PC-9 (cell line): ENCODE measurements around the gene CPXM2. TPM values are rescaled to one million over a fixed set of nuclear protein-coding genes. Genes with fewer than 3 reads are reported as not detected.

Experiments used
- BruUV-seq: library from RNA; stranded (reverse); fragments of 400-500 nt; replicated peaks from 2 replicates; lab custom pipeline; 2021; lab: Mats Ljungman, UMichigan
- CTCF ChIA-PET: fragments of 300-600 bp; sonication (Branson Sonifier 250); formaldehyde crosslinking; loops from one replicate; lab custom pipeline; 2022; ENCODE audit warnings: antibody characterized with exemption; lab: Charles Lee
- POLR2A ChIA-PET: fragments of 300-600 bp; sonication (Branson Sonifier 250); formaldehyde crosslinking; loops from one replicate; lab custom pipeline; 2022; ENCODE audit warnings: antibody characterized with exemption; ENCODE audit not compliant: unreplicated experiment; lab: Charles Lee
- DNase-seq, 2 experiments: peaks; one replicate each; pipeline versions ENCODE4 v3.0.0 to v3.0.0-alpha.2; 2015 to 2022; ENCODE audit warnings: mixed read lengths in 1 of 2
- H2AFZ ChIP-seq: fragments of 200-600 bp; sonication (generic); 2 replicates; pipeline ENCODE4 v1.8.1; 2017; ENCODE audit warnings: antibody characterized with exemption
- H3F3A ChIP-seq: fragments of 200-600 bp; sonication (generic); 2 replicates; pipeline ENCODE4 v1.8.1; 2017; ENCODE audit warnings: antibody characterized with exemption, mild to moderate bottlenecking, low read depth; ENCODE audit not compliant: insufficient read depth
- H3K27ac ChIP-seq: fragments of 200-600 bp; sonication (generic); 2 replicates; pipeline ENCODE4 v1.6.1; 2016; ENCODE audit warnings: mixed run types
- H3K27me3 ChIP-seq: fragments of 200-600 bp; sonication (generic); 2 replicates; pipeline ENCODE4 v1.6.1; 2016; ENCODE audit warnings: low read depth, mixed run types; ENCODE audit not compliant: insufficient read depth
- H3K36me3 ChIP-seq: fragments of 200-600 bp; sonication (generic); 2 replicates; pipeline ENCODE4 v1.6.1; 2016; ENCODE audit warnings: low read depth, mixed run types
- H3K4me1 ChIP-seq: fragments of 200-600 bp; sonication (generic); replicated peaks from 2 replicates; pipeline ENCODE4 v1.6.1; 2016; ENCODE audit warnings: mixed run types; ENCODE audit not compliant: insufficient read depth
- H3K4me2 ChIP-seq: fragments of 200-600 bp; sonication (generic); 2 replicates; pipeline ENCODE4 v1.6.1; 2017; ENCODE audit warnings: mixed run types
- H3K4me3 ChIP-seq: fragments of 200-600 bp; sonication (generic); 2 replicates; pipeline ENCODE4 v1.6.1; 2016; ENCODE audit warnings: mixed run types
- H3K79me2 ChIP-seq: fragments of 200-600 bp; sonication (generic); 2 replicates; pipeline ENCODE4 v1.6.1; 2017; ENCODE audit warnings: low read depth, mixed run types
- H3K9me2 ChIP-seq: fragments of 200-600 bp; sonication (generic); 2 replicates; pipeline ENCODE4 v1.8.1; 2017; ENCODE audit warnings: mild to moderate bottlenecking; ENCODE audit not compliant: insufficient read depth
- H3K9me3 ChIP-seq: fragments of 200-600 bp; sonication (generic); 2 replicates; pipeline ENCODE4 v1.8.1; 2016; ENCODE audit warnings: low read depth; ENCODE audit not compliant: insufficient read depth
- H4K20me1 ChIP-seq: fragments of 200-600 bp; sonication (generic); 2 replicates; pipeline ENCODE4 v1.8.1; 2017; ENCODE audit not compliant: insufficient read depth
- EZH2 ChIP-seq: fragments of 200-600 bp; sonication (generic); IDR thresholded peaks from 2 replicates; pipeline ENCODE4 v1.8.0; 2017; ENCODE audit warnings: antibody characterized with exemption, low read depth
- intact Hi-C: fragments of 100-400 bp; cut with micrococcal nuclease; formaldehyde crosslinking; loops from one replicate; pipeline ENCODE4 v1.10.0; 2022; ENCODE audit not compliant: unreplicated experiment
- total RNA-seq: library from RNA; stranded (reverse); gene quantifications from 2 replicates; pipeline ENCODE4 v1.2.3, GENCODE V29; 2021
- TF ChIP-seq, protein P1 (sequence below): fragments of 200-600 bp; sonication (generic); conservative IDR thresholded peaks from 2 replicates; pipeline ENCODE4 v1.6.1; 2017; ENCODE audit warnings: mixed run types, antibody characterized with exemption, mild to moderate bottlenecking, moderate library complexity

The CPXM2 gene
- total RNA-seq, 1 experiment from 2014 or later: not detected

DNA sequence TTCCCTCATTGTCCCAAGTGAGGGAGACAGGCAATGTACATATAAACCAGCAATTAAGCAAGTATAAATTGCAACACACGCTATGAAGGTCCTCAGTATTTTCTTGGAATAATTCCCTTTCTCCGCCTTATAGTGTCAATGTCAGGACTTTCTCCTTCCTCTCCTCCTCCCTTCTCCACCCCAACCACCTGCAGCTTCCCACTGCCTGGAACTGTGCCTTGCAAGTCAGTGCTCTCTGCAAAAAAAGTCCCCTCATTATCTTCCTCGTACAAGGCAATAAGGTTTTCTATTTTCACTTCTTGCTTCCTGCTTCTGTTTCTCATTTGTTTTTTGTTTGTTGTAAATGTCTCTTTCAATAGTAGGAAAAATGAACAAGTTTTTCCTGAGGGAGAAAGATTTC lies 113.7 kb downstream of the CPXM2 start:
- TF ChIP-seq EZH2: no peak
- TF ChIP-seq, protein P1, sequence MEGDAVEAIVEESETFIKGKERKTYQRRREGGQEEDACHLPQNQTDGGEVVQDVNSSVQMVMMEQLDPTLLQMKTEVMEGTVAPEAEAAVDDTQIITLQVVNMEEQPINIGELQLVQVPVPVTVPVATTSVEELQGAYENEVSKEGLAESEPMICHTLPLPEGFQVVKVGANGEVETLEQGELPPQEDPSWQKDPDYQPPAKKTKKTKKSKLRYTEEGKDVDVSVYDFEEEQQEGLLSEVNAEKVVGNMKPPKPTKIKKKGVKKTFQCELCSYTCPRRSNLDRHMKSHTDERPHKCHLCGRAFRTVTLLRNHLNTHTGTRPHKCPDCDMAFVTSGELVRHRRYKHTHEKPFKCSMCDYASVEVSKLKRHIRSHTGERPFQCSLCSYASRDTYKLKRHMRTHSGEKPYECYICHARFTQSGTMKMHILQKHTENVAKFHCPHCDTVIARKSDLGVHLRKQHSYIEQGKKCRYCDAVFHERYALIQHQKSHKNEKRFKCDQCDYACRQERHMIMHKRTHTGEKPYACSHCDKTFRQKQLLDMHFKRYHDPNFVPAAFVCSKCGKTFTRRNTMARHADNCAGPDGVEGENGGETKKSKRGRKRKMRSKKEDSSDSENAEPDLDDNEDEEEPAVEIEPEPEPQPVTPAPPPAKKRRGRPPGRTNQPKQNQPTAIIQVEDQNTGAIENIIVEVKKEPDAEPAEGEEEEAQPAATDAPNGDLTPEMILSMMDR: no peak
- H3K9me2 ChIP-seq: no peaks in the 10 kb centered on the region
- H3K27ac ChIP-seq: no peak overlapping the region
- peaks cover 15% of the 10 kb centered on the region; the same call in 1 of the 2 replicates for H3K27me3 ChIP-seq
- POLR2A ChIA-PET: no interaction called here
- H2AFZ ChIP-seq: no peak overlapping the region
- no peaks in the 10 kb centered on the region for H3K9me3 ChIP-seq
- intact Hi-C loops: no loop called here
- no peaks in the 10 kb centered on the region for H3K36me3 ChIP-seq
- no peaks in the 10 kb centered on the region for H3F3A ChIP-seq
- H3K79me2 ChIP-seq: no peaks in the 10 kb centered on the region
- no peak for DNase-seq
- no peaks in the 10 kb centered on the region for H3K4me1 ChIP-seq
- H4K20me1 ChIP-seq: no peaks in the 10 kb centered on the region
- CTCF ChIA-PET: no interaction called here
- no peak overlapping the region for H3K4me2 ChIP-seq
- BruUV-seq: no TSS peak
- H3K4me3 ChIP-seq: no peak overlapping the region

GRCh38 chr10:123774132-123774742 lies 117.4 kb downstream of the CPXM2 start:
- no peaks in the 10 kb centered on the region for H3K9me2 ChIP-seq
- POLR2A ChIA-PET: no interaction called here
- no peak overlapping the region for H3K4me3 ChIP-seq
- no peaks in the 10 kb centered on the region for H4K20me1 ChIP-seq
- TF ChIP-seq, protein P1: no peak
- no peak for TF ChIP-seq EZH2
- DNase-seq: no peak
- no peaks in the 10 kb centered on the region for H3F3A ChIP-seq
- H3K36me3 ChIP-seq: no peaks in the 10 kb centered on the region
- H3K4me2 ChIP-seq: no peak overlapping the region
- H3K9me3 ChIP-seq: no peaks in the 10 kb centered on the region
- no peaks in the 10 kb centered on the region for H3K4me1 ChIP-seq
- H2AFZ ChIP-seq: no peak overlapping the region
- CTCF ChIA-PET: no interaction called here
- no peak overlapping the region for H3K27ac ChIP-seq
- no TSS peak for BruUV-seq
- H3K27me3 ChIP-seq: peaks cover 2% of the 10 kb centered on the region; the same call in 1 of the 2 replicates
- no peaks in the 10 kb centered on the region for H3K79me2 ChIP-seq
- intact Hi-C loops: no loop called here

- ChIA-PET POLR2A (no interaction called here), CTCF (no interaction called here)
- TF ChIP-seq, protein P1: no peak
- TF ChIP-seq EZH2: no peak
- Histone ChIP-seq H2AFZ (no peak overlapping the region), H3K9me3 (no peaks in the 10 kb centered on the region), H3K27ac (no peak overlapping the region), H3F3A (no peaks in the 10 kb centered on the region), H3K4me3 (no peak overlapping the region), H3K27me3 (peaks cover 7% of the 10 kb centered on the region; the same call in 1 of the 2 replicates), H3K4me2 (no peak overlapping the region), H4K20me1 (no peaks in the 10 kb centered on the region), H3K4me1 (no peaks in the 10 kb centered on the region), H3K79me2 (no peaks in the 10 kb centered on the region), H3K9me2 (no peaks in the 10 kb centered on the region), H3K36me3 (no peaks in the 10 kb centered on the region)
- DNase-seq: no peak
- intact Hi-C loops: no loop called here
- BruUV-seq: no TSS peak
Measured at GRCh38 chr10:123772645-123773508, 118.7 kb downstream of the CPXM2 start.
